GM18907 (cell line): ENCODE measurements around the gene SYNGR1.

Experiments
- ATAC-seq: cut with Tn5 transposase; IDR thresholded peaks from one replicate; pipeline ENCODE4 v1.9.1; 2021; ENCODE audit warnings: mild to moderate bottlenecking, moderate library complexity; ENCODE audit not compliant: unreplicated experiment

SYNGR1 gene

DNA sequence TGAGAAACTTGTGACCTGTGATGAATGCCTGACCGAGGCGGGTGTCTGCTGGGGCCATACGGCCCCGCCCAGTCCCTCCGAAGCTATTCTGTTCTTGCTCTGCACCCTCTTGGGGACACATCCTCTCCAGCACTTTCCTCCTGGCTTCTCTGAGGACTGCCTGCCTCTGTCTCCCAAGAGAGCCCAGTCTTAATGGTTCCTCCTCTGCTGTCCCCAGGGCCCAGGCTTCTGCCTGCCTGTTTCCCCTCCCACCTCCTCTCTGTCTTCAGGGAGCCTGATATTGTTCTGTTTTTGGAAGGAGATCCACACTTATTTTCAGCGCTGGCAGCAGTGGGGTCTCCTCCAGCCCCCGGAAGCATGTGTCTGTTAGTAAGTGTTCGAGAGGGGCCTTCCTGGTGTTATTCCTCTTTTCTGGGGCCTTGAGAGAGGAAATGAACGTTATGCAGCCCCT lies 18.7 kb downstream of the SYNGR1 start:
- ATAC-seq, result no peak

GRCh38 chr22:39369186-39369585 lies 19.4 kb downstream of the SYNGR1 start:
- ATAC-seq, result no peak

DNA sequence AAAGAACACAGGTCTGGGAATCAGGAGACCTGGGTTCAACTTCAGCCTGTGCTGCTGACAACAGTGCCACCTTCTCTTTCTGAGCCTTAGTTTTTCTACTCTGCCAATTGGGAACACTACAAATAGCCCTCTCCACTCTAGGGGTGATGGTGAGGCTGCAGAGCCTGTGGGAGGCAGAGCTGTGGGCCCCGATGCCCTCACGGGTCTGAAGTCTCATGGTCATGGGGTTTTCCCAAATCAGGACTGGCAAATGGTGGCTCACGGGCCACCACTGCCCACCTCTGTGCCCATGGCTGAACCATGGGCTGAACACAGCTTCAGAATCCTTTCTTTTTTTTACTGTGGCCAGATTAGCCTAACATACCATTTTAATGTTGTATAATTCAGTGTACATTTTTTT lies 19.8 kb downstream of the SYNGR1 start:
- ATAC-seq, result no peak

DNA sequence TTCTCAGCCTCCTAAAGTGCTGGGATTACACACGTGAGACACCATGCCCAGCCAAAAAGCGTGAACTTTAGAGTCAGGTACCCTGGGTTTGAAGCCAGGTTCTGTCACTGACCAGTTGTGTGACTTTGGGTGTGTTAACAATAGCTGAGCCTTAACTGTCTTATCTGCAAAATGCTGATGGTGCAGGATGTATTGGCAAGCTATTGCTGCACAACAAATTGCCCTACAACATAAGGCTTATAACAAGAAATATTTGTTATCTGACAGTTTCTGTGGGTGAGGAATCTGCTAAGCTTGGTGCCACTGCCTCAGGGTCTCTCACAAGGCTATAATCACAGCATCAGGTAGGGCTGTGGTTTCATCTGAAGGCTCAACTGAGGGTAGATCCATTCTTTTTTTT lies 21.9 kb downstream of the SYNGR1 start:
- no peak for ATAC-seq

DNA sequence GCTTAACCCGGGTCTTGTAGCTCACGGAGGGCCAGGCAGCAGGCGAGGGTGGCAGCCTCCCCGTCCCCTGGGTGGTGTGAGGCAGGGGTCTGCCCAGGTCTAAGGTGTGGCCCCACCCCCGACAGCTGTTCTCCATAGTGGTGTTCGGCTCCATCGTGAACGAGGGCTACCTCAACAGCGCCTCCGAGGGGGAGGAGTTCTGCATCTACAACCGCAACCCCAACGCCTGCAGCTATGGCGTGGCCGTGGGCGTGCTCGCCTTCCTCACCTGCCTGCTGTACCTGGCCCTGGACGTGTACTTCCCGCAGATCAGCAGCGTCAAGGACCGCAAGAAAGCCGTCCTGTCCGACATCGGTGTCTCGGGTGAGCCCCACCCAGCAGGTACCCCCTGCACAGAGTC lies 24.4 kb downstream of the SYNGR1 start:
- ATAC-seq, result no peak

- no peak for ATAC-seq
These were observed 25.0 kb downstream of the SYNGR1 start for GRCh38 chr22:39374801-39375200.

- ATAC-seq, result no peak
These were observed 25.9 kb downstream of the SYNGR1 start for GRCh38 chr22:39375646-39376045.

DNA sequence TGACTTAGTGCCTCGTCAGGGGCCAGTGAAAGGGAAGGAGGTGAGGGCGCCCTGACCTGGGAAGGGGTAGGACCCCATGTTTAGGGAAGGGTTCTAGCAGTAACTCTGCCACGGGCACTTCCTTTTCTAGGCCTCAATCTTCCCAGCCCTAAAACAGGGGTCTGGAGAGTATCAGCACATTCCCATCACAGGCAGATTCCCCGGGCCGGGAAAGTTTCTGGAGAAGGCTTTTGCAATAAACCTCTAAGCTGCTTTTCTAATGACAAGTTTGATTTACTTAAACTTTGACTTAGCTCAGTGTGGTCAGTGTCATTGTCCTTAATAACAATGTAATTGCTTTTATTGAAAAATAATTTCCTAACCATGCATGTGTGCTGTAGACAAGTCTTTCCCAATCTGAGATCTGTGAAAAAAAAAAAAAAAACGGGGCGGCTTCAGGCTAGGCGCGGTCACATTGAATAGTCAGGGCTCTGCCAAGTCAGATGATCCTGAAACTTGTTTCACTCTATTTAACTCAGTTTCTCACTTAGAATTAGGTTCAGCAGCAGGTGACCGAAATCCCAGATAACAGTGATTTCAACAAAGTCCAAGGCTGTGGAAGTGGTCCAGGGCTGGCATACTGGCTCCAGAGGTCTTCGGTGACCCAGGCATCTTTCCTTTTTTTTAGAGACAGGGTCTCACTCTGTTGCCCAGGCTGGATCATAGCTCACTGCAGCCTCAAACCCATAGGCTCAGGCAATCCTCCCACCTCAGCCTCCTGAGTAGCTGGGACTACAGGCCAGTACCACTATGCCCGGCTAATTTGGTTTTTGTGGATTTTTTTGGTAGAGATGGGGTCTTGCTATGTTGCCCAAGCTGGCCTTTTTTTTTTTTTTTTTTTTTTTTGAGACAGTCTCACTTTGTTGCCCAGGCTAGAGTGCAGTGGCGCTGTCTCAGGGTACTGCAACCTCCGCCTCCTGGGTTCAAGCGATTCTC lies 30.3 kb downstream of the SYNGR1 start:
- ATAC-seq, result no peak

GRCh38 chr22:39381009-39381755 lies 31.4 kb downstream of the SYNGR1 start:
- no peak for ATAC-seq

DNA sequence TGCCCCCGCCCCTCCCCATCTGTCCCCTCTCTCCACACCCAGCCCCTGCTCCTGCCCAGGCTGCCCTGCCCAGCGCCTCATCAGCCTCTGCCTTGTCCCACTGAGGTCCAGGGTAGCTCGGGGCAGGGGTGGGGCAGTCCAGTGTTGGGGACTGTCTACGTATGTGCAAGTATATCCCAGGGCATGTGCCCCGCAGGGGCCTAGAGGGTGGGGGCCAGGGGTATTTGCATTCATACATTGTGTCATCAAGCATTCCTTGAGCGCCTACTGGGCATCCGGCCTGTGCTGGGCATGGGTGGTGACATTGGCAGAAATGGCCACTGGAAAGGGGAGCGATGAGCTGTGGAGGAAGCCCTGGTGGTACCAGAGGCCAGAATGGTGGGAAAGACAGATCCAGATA lies 32.1 kb downstream of the SYNGR1 start:
- ATAC-seq, result no peak

DNA sequence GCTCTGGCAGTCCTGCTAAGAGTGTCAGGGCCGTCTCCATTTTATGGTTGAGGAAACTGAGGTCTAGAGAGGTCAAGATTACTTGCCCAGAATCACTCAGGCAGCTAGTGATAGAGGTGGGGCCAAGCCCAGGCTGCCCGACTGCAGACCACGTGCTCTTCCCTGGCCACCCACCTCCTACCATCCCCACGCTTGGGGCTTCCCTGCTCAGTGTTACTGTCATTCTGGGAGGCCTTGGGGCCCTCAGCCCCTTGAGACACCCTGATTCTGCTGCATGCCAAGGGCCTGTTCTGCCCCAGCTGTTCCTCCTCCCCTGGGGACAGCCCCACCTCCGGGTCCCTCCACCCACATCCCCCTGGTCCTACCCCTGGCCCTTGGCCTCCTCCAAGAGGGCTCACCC lies 32.6 kb downstream of the SYNGR1 start:
- no peak for ATAC-seq

GRCh38 chr22:39383841-39384625 lies 34.2 kb downstream of the SYNGR1 start:
- ATAC-seq, result no peak

DNA sequence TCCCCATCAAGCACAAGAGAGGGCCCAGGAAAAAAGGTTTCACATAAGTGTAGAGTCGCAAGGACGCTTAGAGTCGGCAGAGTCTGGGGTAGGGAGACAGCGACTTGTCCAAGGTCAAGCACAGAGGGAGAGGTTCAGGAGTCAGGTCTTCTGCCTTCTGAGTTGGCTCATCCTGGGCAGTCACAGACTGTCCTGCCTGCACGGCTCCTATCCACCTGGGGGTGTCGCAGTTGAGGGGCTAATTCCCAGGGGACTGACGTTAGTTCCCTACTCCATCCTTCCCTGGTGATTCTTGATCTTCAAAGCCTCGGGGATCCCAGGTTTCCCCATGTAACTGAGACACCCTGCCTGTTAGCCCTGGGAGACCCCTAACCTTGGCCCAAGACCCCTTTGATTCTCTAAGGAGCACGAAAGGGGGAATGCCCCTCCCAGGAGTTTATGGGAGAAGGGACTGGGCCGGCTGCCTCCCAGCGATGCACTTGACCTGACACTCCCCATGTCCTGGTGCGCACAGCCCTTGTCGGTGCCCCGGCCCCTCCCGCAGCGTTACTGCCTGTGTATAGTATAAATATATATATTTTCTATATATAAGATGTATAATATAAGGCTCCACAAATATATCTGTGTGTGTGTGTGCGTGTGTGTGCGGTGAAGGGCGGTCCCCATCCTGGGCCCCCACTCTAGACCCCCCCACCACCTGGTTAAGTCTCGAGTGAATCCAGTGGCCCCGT lies 35.1 kb downstream of the SYNGR1 start:
- ATAC-seq, result no peak

GRCh38 chr22:39388261-39389011 lies 38.6 kb downstream of the SYNGR1 start:
- peak; percentile 69 for ATAC-seq

GRCh38 chr22:39389420-39389819 lies 39.6 kb downstream of the SYNGR1 start:
- no peak for ATAC-seq

DNA sequence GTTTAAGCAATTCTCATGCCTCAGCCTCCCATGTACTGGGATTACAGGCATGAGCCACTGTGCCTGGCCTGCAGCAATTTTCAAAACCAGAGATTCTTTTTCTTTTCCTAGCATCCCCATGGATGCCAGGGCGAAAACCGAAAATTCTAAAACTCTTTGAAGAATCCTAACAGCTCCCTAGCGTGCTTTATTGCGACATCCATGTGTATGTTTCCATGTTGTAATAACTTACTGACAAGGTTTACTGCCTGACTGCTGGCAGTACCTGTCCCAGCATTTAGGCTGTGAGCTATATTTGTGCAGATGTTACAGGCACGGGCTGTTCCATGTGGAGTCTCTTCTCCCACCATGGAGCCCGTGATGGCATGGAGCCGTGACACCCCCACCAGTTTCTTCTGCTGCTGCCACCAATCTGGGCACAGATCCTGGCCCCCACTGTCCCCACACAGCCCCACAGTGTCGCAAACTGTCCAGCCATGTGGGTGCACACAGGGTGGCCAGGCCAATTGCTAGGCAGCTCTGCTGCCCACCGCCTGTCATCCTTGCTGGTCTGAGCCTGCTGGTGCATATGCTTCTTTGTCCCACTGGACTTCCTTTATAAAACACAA lies 42.7 kb downstream of the SYNGR1 start:
- no peak for ATAC-seq

- ATAC-seq, result no peak
These were observed 46.4 kb downstream of the SYNGR1 start for GRCh38 chr22:39395936-39396796.

- no peak for ATAC-seq
These were observed 47.0 kb downstream of the SYNGR1 start for GRCh38 chr22:39396797-39397195.

DNA sequence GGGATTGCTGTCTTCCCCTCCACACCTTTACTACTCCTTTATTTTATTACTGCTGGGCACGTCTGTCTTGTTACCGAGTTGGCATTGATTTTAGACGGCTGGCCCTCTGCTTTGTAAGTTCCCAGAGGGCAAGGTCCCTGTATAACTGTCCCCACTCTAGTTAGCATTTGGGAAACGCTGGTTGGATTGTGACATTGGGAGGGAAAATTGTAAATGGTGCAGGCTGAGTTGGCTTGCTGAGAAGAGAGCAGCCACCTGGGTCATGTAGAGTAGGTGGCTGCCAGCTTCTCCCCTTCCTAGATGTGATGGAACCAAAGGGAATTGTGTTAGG lies 51.5 kb downstream of the SYNGR1 start:
- no peak for ATAC-seq
